IMR-90 (cell line): ENCODE measurements around the gene ADAMTSL1. TPM values are rescaled to one million over a fixed set of nuclear protein-coding genes. Genes with fewer than 3 reads are reported as not detected.

Experiments
- ATAC-seq: fragments of 200-7000 bp; cut with Tn5 transposase; 2 replicates; pipeline ENCODE4 v1.9.1; 2020; ENCODE audit warnings: low read depth, mild to moderate bottlenecking, moderate library complexity
- BruUV-seq: library from RNA; stranded (reverse); fragments of 400-500 nt; replicated peaks from 2 replicates; lab custom pipeline; 2021; lab: Mats Ljungman, UMichigan
- CTCF ChIA-PET: fragments of 300-600 bp; formaldehyde crosslinking; extraction: SDS; loops from one replicate; lab custom pipeline; 2021; ENCODE audit warnings: antibody characterized with exemption; lab: Yijun Ruan, JAX
- POLR2A ChIA-PET: fragments of 300-600 bp; sonication (Branson Sonifier 250); formaldehyde crosslinking; loops from one replicate; lab custom pipeline; 2022; ENCODE audit warnings: antibody characterized with exemption; ENCODE audit not compliant: unreplicated experiment; lab: Charles Lee
- DNase-seq: peaks from one replicate; pipeline ENCODE4 v3.0.0; 2013
- H2AFZ ChIP-seq: replicated peaks from 2 replicates; pipeline ENCODE3; 2013; ENCODE audit warnings: low read length, mild to moderate bottlenecking; ENCODE audit not compliant: poor library complexity
- H2AK5ac ChIP-seq: 2 replicates; pipeline ENCODE4 v1.6.1; 2013; ENCODE audit warnings: low read depth, low read length, inconsistent platforms
- H2AK9ac ChIP-seq: replicated peaks from 2 replicates; pipeline ENCODE3; 2013; ENCODE audit warnings: mild to moderate bottlenecking, low read depth, low read length, moderate library complexity; ENCODE audit not compliant: poor library complexity
- H2BK120ac ChIP-seq: 2 replicates; pipeline ENCODE4 v1.6.1; 2013; ENCODE audit warnings: low read depth, low read length, inconsistent platforms
- H2BK15ac ChIP-seq: 3 replicates; pipeline ENCODE4 v1.6.1; 2013; ENCODE audit warnings: low read depth, low read length, inconsistent platforms
- H2BK20ac ChIP-seq: 2 replicates; pipeline ENCODE4 v1.6.1; 2013; ENCODE audit warnings: low read depth, mild to moderate bottlenecking, inconsistent platforms, low read length, moderate library complexity
- H2BK5ac ChIP-seq: 2 replicates; pipeline ENCODE4 v1.6.1; 2013; ENCODE audit warnings: mild to moderate bottlenecking, low read depth, low read length, inconsistent platforms; ENCODE audit not compliant: poor library complexity, severe bottlenecking
- H3K14ac ChIP-seq: replicated peaks from 2 replicates; pipeline ENCODE4 v1.6.1; 2013; ENCODE audit warnings: low read depth, low read length, inconsistent platforms
- H3K18ac ChIP-seq: 2 replicates; pipeline ENCODE4 v1.6.1; 2013; ENCODE audit warnings: low read depth, low read length, control low read depth
- H3K23ac ChIP-seq: 2 replicates; pipeline ENCODE4 v1.6.1; 2013; ENCODE audit warnings: low read depth, low read length, inconsistent platforms
- H3K27ac ChIP-seq: 2 replicates; pipeline ENCODE4 v1.5.1; 2013; ENCODE audit warnings: mild to moderate bottlenecking, control low read depth, low read length; ENCODE audit not compliant: insufficient read depth
- H3K27me3 ChIP-seq: 2 replicates; pipeline ENCODE4 v1.6.1; 2013; ENCODE audit warnings: low read length; ENCODE audit not compliant: control insufficient read depth, insufficient read depth
- H3K36me3 ChIP-seq: 2 replicates; pipeline ENCODE4 v1.6.1; 2013; ENCODE audit warnings: low read length, mixed read lengths; ENCODE audit not compliant: control insufficient read depth, insufficient read depth
- H3K4ac ChIP-seq: 2 replicates; pipeline ENCODE4 v1.6.1; 2013; ENCODE audit warnings: low read depth, low read length, inconsistent platforms
- H3K4me1 ChIP-seq: 2 replicates; pipeline ENCODE4 v1.6.1; 2013; ENCODE audit warnings: low read length, mixed read lengths; ENCODE audit not compliant: control insufficient read depth, insufficient read depth
- H3K4me2 ChIP-seq: 2 replicates; pipeline ENCODE4 v1.6.1; 2013; ENCODE audit warnings: low read depth, mild to moderate bottlenecking, control low read depth, low read length, moderate library complexity
- H3K4me3 ChIP-seq: 2 replicates; pipeline ENCODE4 v1.5.1; 2013; ENCODE audit warnings: low read depth, mild to moderate bottlenecking, control low read depth, low read length, moderate library complexity; ENCODE audit not compliant: insufficient read depth
- H3K56ac ChIP-seq: 2 replicates; pipeline ENCODE4 v1.6.1; 2013; ENCODE audit warnings: low read length, inconsistent platforms; ENCODE audit not compliant: insufficient read depth; ENCODE audit errors: extremely low read depth
- H3K79me1 ChIP-seq, 2 experiments: 2 replicates each; pipeline ENCODE4 v1.6.1; 2013; ENCODE audit warnings: low read length in 2 of 2, inconsistent platforms in 1 of 2, low read depth in 1 of 2
- H3K9ac ChIP-seq: 2 replicates; pipeline ENCODE4 v1.6.1; 2013; ENCODE audit warnings: low read depth, low read length, control low read depth
- H3K9me1 ChIP-seq: 2 replicates; pipeline ENCODE4 v1.6.1; 2013; ENCODE audit warnings: low read length, inconsistent platforms; ENCODE audit not compliant: insufficient read depth
- H3K9me3 ChIP-seq: 2 replicates; pipeline ENCODE4 v1.6.1; 2013; ENCODE audit warnings: low read length; ENCODE audit not compliant: control insufficient read depth, insufficient read depth
- H4K20me1 ChIP-seq: 2 replicates; pipeline ENCODE4 v1.6.1; 2013; ENCODE audit warnings: low read length, inconsistent platforms; ENCODE audit not compliant: insufficient read depth
- H4K5ac ChIP-seq: 2 replicates; pipeline ENCODE4 v1.6.1; 2013; ENCODE audit warnings: mild to moderate bottlenecking, low read depth, low read length, control low read depth
- H4K8ac ChIP-seq, 2 experiments: 2 replicates each; pipeline ENCODE4 v1.6.1; 2013; ENCODE audit warnings: low read depth in 2 of 2, low read length in 2 of 2, control low read depth in 1 of 2, inconsistent platforms in 1 of 2
- H4K91ac ChIP-seq: 2 replicates; pipeline ENCODE4 v1.6.1; 2013; ENCODE audit warnings: low read depth, low read length, inconsistent platforms; ENCODE audit not compliant: insufficient read depth
- BHLHE40 ChIP-seq: fragments of 150-350 bp; IDR thresholded peaks from 2 replicates; pipeline ENCODE4 v1.6.1; 2016; ENCODE audit warnings: mild to moderate bottlenecking, low read depth, low read length
- CEBPB ChIP-seq: IDR thresholded peaks from 2 replicates; pipeline ENCODE4 v1.6.1; 2012; ENCODE audit warnings: low read depth, low read length, improper control_type of control experiment
- CHD1 ChIP-seq: IDR thresholded peaks from 2 replicates; pipeline ENCODE4 v1.6.1; 2012; ENCODE audit warnings: low read depth, low read length, improper control_type of control experiment
- CTCF ChIP-seq: conservative IDR thresholded peaks from 2 replicates; pipeline ENCODE4 v1.5.1; 2012; ENCODE audit warnings: mild to moderate bottlenecking, low read depth, low read length, improper control_type of control experiment
- ELK1 ChIP-seq: fragments of 150-350 bp; IDR thresholded peaks from 2 replicates; pipeline ENCODE4 v1.6.1; 2016; ENCODE audit warnings: low read depth, mild to moderate bottlenecking, low read length, moderate library complexity, borderline replicate concordance
- FOS ChIP-seq: fragments of 150-350 bp; IDR thresholded peaks from 2 replicates; pipeline ENCODE4 v1.6.1; 2016; ENCODE audit warnings: low read depth, low read length
- MAFK ChIP-seq: IDR thresholded peaks from 2 replicates; pipeline ENCODE4 v1.6.1; 2012; ENCODE audit warnings: low read depth, low read length, improper control_type of control experiment
- MXI1 ChIP-seq: IDR thresholded peaks from 2 replicates; pipeline ENCODE4 v1.6.1; 2012; ENCODE audit warnings: low read depth, mild to moderate bottlenecking, low read length, moderate library complexity, borderline replicate concordance
- NFE2L2 ChIP-seq: fragments of 150-350 bp; IDR thresholded peaks from 2 replicates; pipeline ENCODE4 v1.6.1; 2016; ENCODE audit warnings: low read depth, mild to moderate bottlenecking, low read length
- POLR2A ChIP-seq: IDR thresholded peaks from 2 replicates; pipeline ENCODE4 v1.6.1; 2012; ENCODE audit warnings: mild to moderate bottlenecking, low read depth, low read length
- RAD21 ChIP-seq: IDR thresholded peaks from 2 replicates; pipeline ENCODE4 v1.6.1; 2012; ENCODE audit warnings: low read length, improper control_type of control experiment
- RCOR1 ChIP-seq: IDR thresholded peaks from 2 replicates; pipeline ENCODE4 v1.6.1; 2012; ENCODE audit warnings: mild to moderate bottlenecking, low read length, improper control_type of control experiment; ENCODE audit not compliant: insufficient replicate concordance
- SMC3 ChIP-seq: fragments of 150-350 bp; IDR thresholded peaks from 2 replicates; pipeline ENCODE4 v1.6.1; 2016; ENCODE audit warnings: low read depth, mild to moderate bottlenecking, antibody characterized with exemption, low read length, moderate library complexity
- USF2 ChIP-seq: fragments of 150-350 bp; IDR thresholded peaks from 2 replicates; pipeline ENCODE4 v1.6.1; 2017; ENCODE audit warnings: mild to moderate bottlenecking, antibody characterized with exemption, low read length, low read depth
- dilution Hi-C: fragments of 300-500 bp; cut with HindIII; formaldehyde crosslinking; loops from one replicate; pipeline ENCODE4 v1.14.3; 2018; ENCODE audit warnings: low sequenced_read_pairs; ENCODE audit not compliant: unreplicated experiment
- in situ Hi-C: fragments of 300-500 bp; cut with MboI; formaldehyde crosslinking; loops from 3 replicates; pipeline ENCODE4 v1.14.3; 2019; ENCODE audit warnings: low sequenced_read_pairs, inconsistent platforms, mixed read lengths
- intact Hi-C: fragments of 100-400 bp; cut with micrococcal nuclease; formaldehyde crosslinking; loops from 2 replicates; pipeline ENCODE4 v1.10.0; 2022
- polyA plus RNA-seq, 3 experiments: library from polyadenylated mRNA; depleted of rRNA; stranded (reverse); fragments of >200 nt; gene quantifications; 2 replicates each; pipeline ENCODE4 v1.2.3, GENCODE V29; 2012; ENCODE audit warnings: low replicate concordance in 1 of 3
- total RNA-seq: library from RNA; depleted of rRNA; stranded (reverse); fragments of >200 nt; gene quantifications from 2 replicates; pipeline ENCODE4 v1.2.3, GENCODE V29; 2012

ADAMTSL1 gene
- total and polyA plus RNA-seq, 2 of the 4 experiments (the other 2 are of a cell fraction), result 38.2 to 62.2 TPM

GRCh38 chr9:18463991-18464390 lies 10.0 kb upstream of the ADAMTSL1 start:
- BruUV-seq, result no TSS peak
- Histone ChIP-seq H3K4me2 (no peak overlapping the region), H3K79me1 (no peaks in the 10 kb centered on the region), H2AK5ac (no peak overlapping the region), H3K9me3 (no peaks in the 10 kb centered on the region), H2BK20ac (no peak overlapping the region), H3K4me1 (no peaks in the 10 kb centered on the region; the same call in 1 of the 2 replicates), H3K27ac (no peak overlapping the region), H4K20me1 (no peaks in the 10 kb centered on the region), H2BK15ac (no peak overlapping the region), H3K4me3 (no peak overlapping the region), H4K8ac (0 out of 4 replicates have a peak overlapping the region, but pooled peaks of 1 of the 2 experiments have one; percentile 1), H3K27me3 (no peaks in the 10 kb centered on the region), H2BK5ac (no peak overlapping the region), H3K9me1 (peaks cover 2% of the 10 kb centered on the region; the same call in 1 of the 2 replicates), H2BK120ac (peak overlapping the region; percentile 30; the same call in 1 of the 2 replicates), H2AK9ac (no peak overlapping the region), H3K9ac (no peak overlapping the region), H2AFZ (no peak overlapping the region), H4K91ac (no peak overlapping the region), H3K18ac (no peak overlapping the region; the same call in 1 of the 2 replicates), H3K36me3 (no peaks in the 10 kb centered on the region), H3K23ac (peak overlapping the region; percentile 81; the same call in 1 of the 2 replicates), H3K4ac (peak overlapping the region; percentile 58; the same call in 1 of the 2 replicates), H3K14ac (peak overlapping the region; percentile 47; the same call in 1 of the 2 replicates), H3K56ac (no peak overlapping the region), H4K5ac (no peak overlapping the region)
- TF ChIP-seq MAFK (no peak), RAD21 (no peak), FOS (no peak), MXI1 (no peak), USF2 (no peak), POLR2A (no peak), CHD1 (no peak), RCOR1 (no peak), BHLHE40 (no peak), SMC3 (no peak), CTCF (no peak), ELK1 (no peak), CEBPB (no peak), NFE2L2 (no peak)
- ATAC-seq (peak; percentile 76; the same call in 1 of the 2 replicates), DNase-seq (peak; percentile 72)
- POLR2A ChIA-PET, result no interaction called here
- dilution Hi-C loops, result no loop called here
- intact Hi-C loops, result no loop called here
- in situ Hi-C loops, result no loop called here
- CTCF ChIA-PET, result interaction anchor here (1.1 kb wide), 2 partner anchors 31 to 565 kb away, joined by 3 read pairs; no protein-coding TSS in a partner anchor
